HG03439 (cell line): Measurements from ENCODE around the gene RBPJ.

Experiments
- ATAC-seq: cut with Tn5 transposase; IDR thresholded peaks from one replicate; pipeline ENCODE4 v1.9.1; 2021; ENCODE audit warnings: mild to moderate bottlenecking, moderate library complexity; ENCODE audit not compliant: unreplicated experiment

The RBPJ gene

GRCh38 chr4:26412381-26413372 lies 91.9 kb downstream of the RBPJ start:
- ATAC-seq, result no peak

- no peak for ATAC-seq
Observed at GRCh38 chr4:26413582-26413981, 92.8 kb downstream of the RBPJ start.

- ATAC-seq, result no peak
Observed at GRCh38 chr4:26418107-26418506, 97.3 kb downstream of the RBPJ start.

- ATAC-seq, result no peak
Observed at GRCh38 chr4:26418850-26419249, 98.0 kb downstream of the RBPJ start.

- no peak for ATAC-seq
Observed at GRCh38 chr4:26420438-26420837, 99.6 kb downstream of the RBPJ start.

- ATAC-seq, result no peak
Observed at GRCh38 chr4:26420913-26421312, 100.1 kb downstream of the RBPJ start.

GRCh38 chr4:26424153-26424552 lies 103.3 kb downstream of the RBPJ start:
- no peak for ATAC-seq

- no peak for ATAC-seq
Observed at GRCh38 chr4:26424838-26425237, 104.0 kb downstream of the RBPJ start.

- no peak for ATAC-seq
Observed at GRCh38 chr4:26425953-26426352, 105.1 kb downstream of the RBPJ start.

- ATAC-seq, result no peak
Observed at GRCh38 chr4:26426892-26427291, 106.1 kb downstream of the RBPJ start.

- no peak for ATAC-seq
Observed at GRCh38 chr4:26429910-26430309, 109.1 kb downstream of the RBPJ start.

GRCh38 chr4:26431461-26432180 lies 110.8 kb downstream of the RBPJ start:
- ATAC-seq, result no peak

- no peak for ATAC-seq
Observed at GRCh38 chr4:26432419-26432818, 111.6 kb downstream of the RBPJ start.

- ATAC-seq, result no peak
Observed at GRCh38 chr4:26433556-26433955, 112.7 kb downstream of the RBPJ start.

GRCh38 chr4:26434030-26434639 lies 113.3 kb downstream of the RBPJ start:
- ATAC-seq, result no peak

GRCh38 chr4:26441102-26441501 lies 120.3 kb downstream of the RBPJ start:
- ATAC-seq, result no peak

- ATAC-seq, result no peak
Observed at GRCh38 chr4:26441771-26442170, 121.0 kb downstream of the RBPJ start.

- ATAC-seq, result no peak
Observed at GRCh38 chr4:26447378-26447777, 126.6 kb downstream of the RBPJ start.

- ATAC-seq, result no peak
Observed at GRCh38 chr4:26450418-26450817, 129.6 kb downstream of the RBPJ start.

- no peak for ATAC-seq
Observed at GRCh38 chr4:26451597-26451996, 130.8 kb downstream of the RBPJ start.
